Liver (tissue), 9 donors: Measurements from ENCODE around the gene KRTAP10-3. TPM values are rescaled to one million over a fixed set of nuclear protein-coding genes. Genes with fewer than 3 reads are reported as not detected.

Experiments
- DNase-seq: peaks from one replicate; pipeline ENCODE4 v3.0.0-alpha.2; 2017; ENCODE audit warnings: low spot score
- H3K27ac ChIP-seq, 2 donors: one replicate each; pipeline ENCODE4 v1.7.0; 2013; ENCODE audit warnings: inconsistent platforms in 2 of 2, low read length in 2 of 2, control low read depth in 1 of 2, low read depth in 1 of 2, mild to moderate bottlenecking in 1 of 2
- H3K27me3 ChIP-seq, 4 donors: one replicate each; pipeline versions ENCODE4 v1.6.1 to v1.7.0; 2013; ENCODE audit warnings: low read length in 3 of 4, inconsistent platforms in 1 of 4, mild to moderate bottlenecking in 1 of 4, moderate library complexity in 1 of 4; ENCODE audit not compliant: control insufficient read depth in 4 of 4, insufficient read depth in 4 of 4
- H3K36me3 ChIP-seq, 4 donors: one replicate each; pipeline versions ENCODE4 v1.6.1 to v1.7.0; 2013; ENCODE audit warnings: low read length in 3 of 4, mild to moderate bottlenecking in 3 of 4, low read depth in 1 of 4, moderate library complexity in 1 of 4; ENCODE audit not compliant: control insufficient read depth in 4 of 4, insufficient read depth in 3 of 4
- H3K4me1 ChIP-seq, 4 donors: one replicate each; pipeline versions ENCODE4 v1.6.1 to v1.7.0; 2013; ENCODE audit warnings: low read length in 3 of 4, mild to moderate bottlenecking in 3 of 4, moderate library complexity in 1 of 4; ENCODE audit not compliant: control insufficient read depth in 4 of 4, insufficient read depth in 4 of 4
- H3K4me3 ChIP-seq, 3 donors: one replicate each; pipeline versions ENCODE4 v1.6.1 to v1.7.0; 2013; ENCODE audit warnings: low read length in 3 of 3, control low read depth in 1 of 3, low read depth in 1 of 3, mild to moderate bottlenecking in 1 of 3
- H3K9ac ChIP-seq, 2 donors: one replicate each; pipeline ENCODE4 v1.7.0; 2013; ENCODE audit warnings: low read length in 2 of 2, mild to moderate bottlenecking in 2 of 2, moderate library complexity in 2 of 2, control low read depth in 1 of 2, low read depth in 1 of 2
- H3K9me3 ChIP-seq, 4 donors: one replicate each; pipeline versions ENCODE4 v1.6.1 to v1.7.0; 2013; ENCODE audit warnings: low read length in 3 of 4; ENCODE audit not compliant: control insufficient read depth in 4 of 4
- ATF3 ChIP-seq: IDR thresholded peaks from 2 replicates; pipeline ENCODE4 v1.6.1; 2016; ENCODE audit warnings: antibody characterized with exemption
- CTCF ChIP-seq: fragments of 150-350 bp; IDR thresholded peaks from 2 replicates; pipeline ENCODE4 v1.5.1; 2017; ENCODE audit warnings: improper control_type of control experiment, low read depth, low read length; ENCODE audit not compliant: missing input control
- EGR1 ChIP-seq, 2 donors: IDR thresholded peaks; 2 replicates each; pipeline ENCODE4 v1.6.1; 2016 to 2018; ENCODE audit warnings: antibody characterized with exemption in 2 of 2, low read depth in 2 of 2
- FOXA1 ChIP-seq: IDR thresholded peaks from 2 replicates; pipeline ENCODE4 v1.6.1; 2016; ENCODE audit warnings: antibody characterized with exemption
- FOXA2 ChIP-seq: IDR thresholded peaks from 2 replicates; pipeline ENCODE4 v1.6.1; 2016; ENCODE audit warnings: antibody characterized with exemption
- GABPA ChIP-seq, 2 donors: IDR thresholded peaks in 1 of 2; conservative IDR thresholded peaks in 1 of 2; 2 replicates each; pipeline ENCODE4 v1.6.1; 2016; ENCODE audit warnings: antibody characterized with exemption in 2 of 2, mild to moderate bottlenecking in 1 of 2, moderate library complexity in 1 of 2
- HNF4A ChIP-seq, 2 donors: conservative IDR thresholded peaks; 2 replicates each; pipeline ENCODE4 v1.6.1; 2016; ENCODE audit warnings: antibody characterized with exemption in 2 of 2, mild to moderate bottlenecking in 2 of 2
- HNF4G ChIP-seq: IDR thresholded peaks from 2 replicates; pipeline ENCODE4 v1.6.1; 2016; ENCODE audit warnings: antibody characterized with exemption
- JUND ChIP-seq, 2 donors: IDR thresholded peaks; 2 replicates each; pipeline ENCODE4 v1.6.1; 2016; ENCODE audit warnings: antibody characterized with exemption in 2 of 2
- MAX ChIP-seq: IDR thresholded peaks from 2 replicates; pipeline ENCODE4 v1.6.1; 2016; ENCODE audit warnings: antibody characterized with exemption
- NR2F2 ChIP-seq: IDR thresholded peaks from 2 replicates; pipeline ENCODE4 v1.6.1; 2016; ENCODE audit warnings: antibody characterized with exemption
- RAD21 ChIP-seq, 2 donors: IDR thresholded peaks; 2 replicates each; pipeline ENCODE4 v1.6.1; 2016; ENCODE audit warnings: antibody characterized with exemption in 2 of 2, mild to moderate bottlenecking in 2 of 2
- REST ChIP-seq: IDR thresholded peaks from 2 replicates; pipeline ENCODE4 v1.6.1; 2016; ENCODE audit warnings: antibody characterized with exemption, mild to moderate bottlenecking
- RXRA ChIP-seq, 2 donors: IDR thresholded peaks; 2 replicates each; pipeline ENCODE4 v1.6.1; 2017 to 2018; ENCODE audit warnings: antibody characterized with exemption in 2 of 2, mild to moderate bottlenecking in 1 of 2
- SP1 ChIP-seq: IDR thresholded peaks from 2 replicates; pipeline ENCODE4 v1.6.1; 2018; ENCODE audit warnings: antibody characterized with exemption, mild to moderate bottlenecking
- TAF1 ChIP-seq: conservative IDR thresholded peaks from 2 replicates; pipeline ENCODE4 v1.6.1; 2016; ENCODE audit warnings: antibody characterized with exemption, mild to moderate bottlenecking
- YY1 ChIP-seq: IDR thresholded peaks from 2 replicates; pipeline ENCODE4 v1.6.1; 2016; ENCODE audit warnings: antibody characterized with exemption, mild to moderate bottlenecking
- ZBTB33 ChIP-seq: IDR thresholded peaks from 2 replicates; pipeline ENCODE4 v1.6.1; 2016; ENCODE audit warnings: antibody characterized with exemption
- WGBS: extraction: QIAGEN DNeasy Blood & Tissue Kit; methylation state at CpG from one replicate; pipeline ENCODE4 v1.1.7; 2013; 5-methylcytosine and 5-hydroxymethylcytosine counted together
- polyA plus RNA-seq, 2 donors: library from polyadenylated mRNA; stranded (reverse) in 1 of 2; unstranded in 1 of 2; fragments of 200-250 nt in 1 of 2; fragments of >200 nt in 1 of 2; fragmentation: Nextera tagmentation in 1 of 2; extraction: Ambion mirVana in 1 of 2; gene quantifications; one replicate each; pipeline versions ENCODE4 v1.2.1 to v1.2.3, GENCODE V29; 2013 to 2015
- total RNA-seq, 2 donors: library from RNA; depleted of rRNA; stranded (reverse); fragments of >200 nt; gene quantifications; one replicate each; pipeline ENCODE4 v1.2.3, GENCODE V29; 2014
- donor health status: healthy.
- donor health status: healthy.
- donor health status: healthy.
- donor health status: healthy.
- donor health status: healthy.

Gene KRTAP10-3
- total and polyA plus RNA-seq, 4 donors: not detected

GRCh38 chr21:44513389-44514217 is 45.0 kb downstream of the KRTAP10-3 start:
- Histone ChIP-seq H3K9ac (no peak overlapping the region), H3K36me3 (no peaks in the 10 kb centered on the region), H3K27ac (no peak overlapping the region), H3K27me3 (no peaks in the 10 kb centered on the region), H3K9me3 (no peaks in the 10 kb centered on the region), H3K4me3 (no peak overlapping the region), H3K4me1 (peaks cover 0 to 31% (median 15%) of the 10 kb centered on the region in 4 donors)
- no peak for DNase-seq
- TF ChIP-seq YY1 (no peak), SP1 (no peak), REST (no peak), HNF4G (no peak), RXRA (IDR thresholded peaks at IDR 0.05) (no peak), FOXA1 (no peak), EGR1 (IDR thresholded peaks at IDR 0.05; ENCODE audit: low read depth in 2 of 2) (no peak), FOXA2 (no peak), JUND (IDR thresholded peaks at IDR 0.05) (no peak), GABPA (IDR thresholded peaks at IDR 0.05 in 1 of 2, conservative IDR thresholded peaks at IDR 0.05 in 1 of 2) (no peak), CTCF (no peak), MAX (no peak), RAD21 (IDR thresholded peaks at IDR 0.05) (no peak), NR2F2 (no peak), HNF4A (conservative IDR thresholded peaks at IDR 0.05) (no peak), TAF1 (no peak), ATF3 (no peak), ZBTB33 (no peak)
- WGBS: 84% methylated on average over 15 of the region's 15 CpGs
